Embryonic facial prominence (tissue), 1 donor: ENCODE data around the gene IL17RB.

Source experiments
- DNase-seq: peaks from one replicate; pipeline ENCODE4 v3.0.0-alpha.2; 2016; ENCODE audit errors: extremely low spot score

The IL17RB gene

DNA sequence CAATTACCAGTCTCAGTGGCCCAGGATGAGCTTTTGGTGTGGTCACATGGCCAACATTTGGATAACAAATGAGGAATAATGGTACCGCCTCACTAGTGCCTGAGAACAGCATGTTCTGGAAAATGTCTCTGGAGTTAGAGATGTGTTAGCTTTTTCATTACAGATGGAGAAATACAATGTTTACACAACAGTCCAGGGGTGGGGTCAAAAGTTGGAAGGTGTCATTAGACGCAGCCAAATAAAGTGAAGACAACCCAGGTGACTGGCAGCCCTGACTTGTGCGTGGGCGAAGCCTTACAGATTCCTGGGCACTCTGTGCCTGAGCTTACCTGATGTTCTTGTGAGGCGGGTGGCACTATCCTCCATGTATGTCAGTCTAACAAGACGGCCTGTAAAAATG lies 12.8 kb downstream of the IL17RB start:
- DNase-seq = no peak

DNA sequence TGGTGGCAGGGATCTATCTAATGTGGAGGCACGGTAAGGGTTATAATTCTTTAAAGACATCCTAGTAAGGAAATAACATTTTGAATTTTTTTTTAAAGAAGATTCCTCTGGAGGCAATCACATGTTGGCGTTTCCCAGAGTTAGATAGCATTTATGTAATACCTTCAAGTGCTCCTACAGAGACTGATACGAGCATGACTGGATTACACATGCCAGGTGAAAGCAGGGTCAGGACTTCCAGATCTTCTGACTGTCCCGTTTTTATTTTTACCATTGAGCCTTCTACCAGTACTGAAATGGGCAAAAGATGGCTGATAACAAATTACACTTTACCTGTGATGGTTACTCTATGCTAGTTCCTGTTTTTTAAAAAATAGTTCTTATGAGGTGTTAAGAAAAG lies 13.8 kb downstream of the IL17RB start:
- DNase-seq = no peak

DNA sequence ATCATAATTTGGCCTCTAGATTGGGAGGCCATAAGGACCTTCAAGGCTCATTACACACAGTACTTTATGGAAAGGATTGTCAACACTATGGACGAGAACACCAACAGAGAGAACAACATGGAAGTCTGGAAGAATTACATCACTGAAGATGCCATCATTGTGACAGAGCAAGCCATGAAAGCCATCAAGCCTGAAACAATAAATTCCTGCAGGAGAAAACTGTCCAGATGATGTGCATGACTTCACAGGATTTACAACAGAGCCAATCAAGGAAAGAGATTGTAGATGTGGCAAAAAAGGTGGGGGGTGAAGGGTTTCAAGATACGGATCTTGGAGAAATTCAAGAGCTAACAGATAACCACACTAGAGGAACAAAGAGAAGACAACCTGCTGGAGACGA lies 15.9 kb downstream of the IL17RB start:
- DNase-seq = no peak

DNA sequence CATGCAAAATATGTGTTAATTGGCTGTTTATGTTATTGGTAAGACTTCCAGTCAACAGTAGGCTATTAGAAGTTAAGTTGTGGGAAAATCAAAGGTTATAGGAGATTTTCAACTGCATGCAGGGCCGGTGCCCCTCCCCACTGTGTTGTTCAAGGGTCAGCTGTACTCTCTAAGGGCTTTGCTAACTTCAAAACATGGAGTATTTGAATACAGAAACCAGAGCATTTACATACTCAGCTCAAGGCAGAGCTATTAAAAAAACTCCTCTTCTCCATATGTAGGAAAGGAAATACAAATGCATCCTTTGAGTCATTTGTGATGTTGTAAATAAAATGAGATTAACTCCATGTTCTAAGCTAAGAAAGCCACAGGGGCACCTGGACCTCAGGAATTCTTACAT lies 16.8 kb downstream of the IL17RB start:
- no peak for DNase-seq

DNA sequence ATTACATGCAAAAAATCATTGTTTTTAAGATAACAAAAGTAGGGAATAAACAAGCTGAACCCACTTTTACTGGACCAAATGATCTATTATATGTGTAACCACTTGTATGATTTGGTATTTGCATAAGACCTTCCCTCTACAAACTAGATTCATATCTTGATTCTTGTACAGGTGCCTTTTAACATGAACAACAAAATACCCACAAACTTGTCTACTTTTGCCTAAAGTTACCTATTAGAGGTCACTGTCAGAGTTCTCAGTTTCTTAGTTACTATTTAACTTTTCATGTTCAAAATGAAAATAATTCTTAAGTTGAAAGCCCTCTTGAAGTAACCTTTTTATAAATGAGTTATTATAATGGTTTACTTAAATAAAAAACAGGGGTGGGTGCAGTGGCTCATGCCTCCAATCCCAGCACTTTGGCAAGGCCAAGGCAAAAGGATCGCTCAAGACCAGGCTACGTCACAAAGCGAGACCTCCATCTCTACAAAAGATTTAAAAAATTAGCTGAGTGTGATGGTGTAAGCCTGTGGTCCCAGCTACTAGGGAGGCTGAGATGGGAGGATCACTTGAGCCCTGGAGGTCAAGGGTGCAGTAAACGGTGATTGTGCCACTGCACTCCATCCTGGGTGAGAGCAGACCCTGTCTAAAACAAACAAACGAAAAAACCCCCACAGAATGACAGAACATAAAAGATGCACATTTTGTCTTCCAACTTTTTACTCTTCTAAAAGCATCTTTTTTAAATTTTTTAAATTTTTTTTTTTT lies 19.5 kb downstream of the IL17RB start:
- DNase-seq = no peak

DNA sequence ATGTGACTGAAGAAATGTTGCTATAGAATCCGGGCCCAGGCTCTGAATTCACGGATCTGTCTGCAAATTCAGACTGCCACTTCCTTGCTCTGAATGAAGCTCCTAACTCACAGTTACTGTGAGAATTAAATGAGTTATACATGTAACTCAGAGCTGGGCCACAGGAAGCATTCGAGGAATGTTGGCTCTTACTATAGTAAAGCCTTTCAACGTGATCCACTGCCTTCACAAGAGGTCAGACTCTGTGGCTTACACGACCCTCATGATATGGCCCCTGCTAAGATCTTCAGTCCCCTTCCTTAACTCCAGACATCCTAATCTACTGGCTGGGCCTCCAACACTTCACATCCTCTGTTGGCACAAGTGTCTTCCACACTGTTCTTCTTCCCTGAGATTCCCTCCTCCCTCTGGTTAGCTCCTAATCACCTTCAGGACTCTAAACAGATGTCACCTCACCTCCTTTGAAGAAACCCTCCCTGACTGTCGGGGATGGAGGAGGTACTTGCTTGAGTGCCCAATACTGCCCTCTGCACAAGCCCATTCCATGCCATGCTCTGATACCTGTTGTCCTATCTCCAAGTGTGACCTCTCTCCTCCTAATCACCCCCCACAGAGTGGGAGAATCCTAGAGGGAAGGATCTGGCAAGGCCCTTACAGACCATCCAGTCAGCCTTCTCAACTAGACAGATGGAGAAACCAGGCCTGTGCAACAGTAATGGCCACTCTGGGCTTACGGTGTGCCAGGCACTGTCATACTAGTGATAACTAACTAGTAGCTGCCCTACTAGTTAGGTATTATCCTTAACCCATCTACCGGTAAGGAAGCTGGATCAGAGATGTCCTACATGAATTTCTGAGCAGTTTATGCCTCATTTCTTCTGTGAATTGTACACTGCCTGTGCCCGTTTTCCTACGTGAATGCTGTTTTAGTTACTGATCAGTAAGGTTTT lies 34.3 kb downstream of the IL17RB start:
- DNase-seq = no peak

DNA sequence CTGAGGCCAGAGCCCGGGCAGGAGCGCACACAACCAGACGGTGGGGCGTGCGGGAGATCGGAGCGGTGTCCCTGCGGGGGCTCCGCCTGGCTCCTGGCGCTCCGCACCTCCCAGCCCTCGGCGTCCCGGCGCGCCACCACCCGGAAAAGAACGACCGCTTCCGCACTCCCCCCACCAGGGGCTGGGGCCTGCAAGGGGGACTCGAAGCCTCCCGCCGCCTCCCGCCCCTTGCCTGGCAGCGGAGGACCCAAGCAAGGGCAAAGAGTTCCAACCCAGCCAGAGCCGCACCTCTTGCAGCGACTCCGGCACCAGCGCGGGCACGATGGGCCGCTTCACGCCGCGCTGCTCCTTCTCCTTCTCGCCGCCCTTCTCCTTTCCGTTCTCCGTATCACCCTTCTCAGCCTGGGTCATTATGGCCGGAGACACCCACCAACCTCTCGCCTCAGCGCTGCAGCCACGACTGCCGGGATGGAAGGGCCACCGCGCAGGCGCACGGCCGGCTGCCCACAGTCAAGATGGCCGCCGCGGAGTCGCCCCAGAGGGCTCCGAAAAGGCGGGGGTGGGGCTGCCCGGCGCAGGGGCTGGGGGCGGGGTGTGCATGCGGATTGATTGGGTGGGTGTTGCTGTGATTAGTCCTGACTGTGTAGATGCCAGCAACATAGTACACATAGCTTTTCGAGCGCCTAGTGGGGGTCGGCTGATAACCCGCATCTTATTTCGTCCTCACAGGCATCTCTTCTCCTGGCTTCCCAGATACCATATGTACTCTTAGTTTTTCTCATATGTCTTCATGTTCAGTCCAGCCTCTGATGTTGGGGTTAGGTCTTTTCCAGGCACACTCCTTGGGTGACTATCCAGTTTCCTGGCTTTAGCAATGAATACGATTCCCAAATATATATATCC lies 35.6 kb downstream of the IL17RB start, which contains the start of gene ACTR8:
ACTR8 (minus strand) TSS at position 462 of the 903 bp plus-strand sequence; CDS start at position 411, 51 bp downstream.
- DNase-seq = peak; percentile 84

DNA sequence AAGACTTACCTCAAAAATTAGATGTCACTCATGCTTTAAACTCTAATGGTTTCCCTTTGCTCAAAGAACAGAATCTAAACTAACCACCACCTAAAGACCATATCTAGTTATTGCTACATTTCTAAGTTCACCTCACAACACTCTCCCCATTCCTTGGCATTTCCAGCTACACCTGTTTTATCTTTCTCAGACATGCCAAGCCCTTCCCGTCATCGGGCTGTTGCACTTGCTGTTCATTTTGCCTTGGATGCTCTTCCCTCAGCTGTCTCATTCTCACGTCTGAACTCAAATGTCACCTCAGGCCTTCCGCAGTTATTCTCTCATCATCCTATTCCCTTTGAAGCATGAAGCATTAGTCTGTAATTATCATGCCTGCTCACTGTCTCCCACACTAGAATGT lies 36.6 kb downstream of the IL17RB start:
- no peak for DNase-seq

DNA sequence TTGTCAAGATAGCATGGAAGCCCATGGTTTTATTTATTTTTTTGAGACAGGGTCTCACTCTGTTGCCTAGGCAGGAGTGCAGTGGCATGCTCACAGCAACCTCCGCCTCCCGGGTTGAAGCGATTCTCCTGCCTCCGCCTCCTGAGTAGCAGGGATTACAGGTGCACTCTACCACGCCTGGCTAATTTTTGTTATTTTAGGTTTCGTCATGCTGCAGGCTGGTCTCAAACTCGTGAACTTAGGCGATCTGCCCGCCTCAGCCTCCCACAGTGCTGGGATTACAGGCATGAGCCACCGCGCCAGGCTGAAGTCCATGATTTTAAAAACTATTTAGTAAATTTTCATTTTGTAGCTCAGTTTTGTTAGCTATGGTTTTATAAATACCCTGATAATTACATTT lies 38.3 kb downstream of the IL17RB start:
- no peak for DNase-seq

DNA sequence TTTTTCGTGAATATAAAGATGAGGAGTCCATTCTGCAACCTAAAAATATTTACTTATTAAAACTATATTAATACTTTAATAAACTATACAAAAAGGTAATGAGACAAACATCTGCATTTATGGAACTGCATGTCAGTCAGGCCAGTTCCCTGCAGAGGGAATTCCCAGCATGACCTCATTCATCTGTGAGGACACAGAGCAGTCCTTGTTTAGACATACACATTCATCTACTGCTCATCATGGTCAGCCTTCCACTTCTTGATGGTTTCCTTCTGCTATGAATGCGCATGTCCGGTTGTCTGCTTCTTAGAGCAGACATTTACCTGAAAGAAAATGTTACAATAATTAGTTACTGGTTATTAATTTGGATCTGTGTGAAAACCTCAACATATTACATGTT lies 38.9 kb downstream of the IL17RB start:
- no peak for DNase-seq

DNA sequence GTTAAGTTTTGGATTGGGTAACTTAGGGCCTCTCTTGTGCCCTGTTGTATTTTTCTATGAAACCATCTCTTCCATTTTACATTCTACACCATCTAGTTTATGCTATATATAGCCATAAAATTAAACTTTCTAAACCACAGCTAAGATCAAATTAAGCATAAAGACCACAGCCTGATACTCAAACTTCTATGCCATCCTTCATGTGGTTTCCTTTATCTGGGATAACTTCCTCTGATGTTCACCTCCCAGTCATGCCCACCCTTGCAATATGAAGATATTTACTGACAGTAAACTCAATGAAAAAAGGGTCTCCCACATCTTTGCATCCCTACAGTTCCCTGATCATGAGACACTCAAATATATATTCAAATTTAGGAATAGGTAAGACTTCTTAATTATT lies 41.1 kb downstream of the IL17RB start:
- DNase-seq = no peak

DNA sequence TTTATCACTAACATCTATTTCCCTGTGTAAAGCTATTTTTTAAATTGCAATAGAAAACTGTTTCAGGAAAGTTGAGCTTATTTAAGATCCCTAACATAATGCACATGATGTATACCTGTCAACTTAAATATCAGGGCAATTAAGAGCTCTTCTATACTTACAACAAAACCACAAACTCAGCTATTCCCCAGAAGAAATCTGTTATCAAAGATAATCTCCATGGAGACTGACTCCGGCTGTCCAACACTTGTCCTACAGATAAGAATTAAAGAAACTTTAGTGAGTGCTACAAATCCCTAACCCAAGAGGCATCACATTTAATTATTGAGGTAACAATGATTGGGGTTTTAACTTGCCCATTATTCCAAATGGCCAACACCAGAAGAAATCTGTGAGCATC lies 41.9 kb downstream of the IL17RB start:
- no peak for DNase-seq

DNA sequence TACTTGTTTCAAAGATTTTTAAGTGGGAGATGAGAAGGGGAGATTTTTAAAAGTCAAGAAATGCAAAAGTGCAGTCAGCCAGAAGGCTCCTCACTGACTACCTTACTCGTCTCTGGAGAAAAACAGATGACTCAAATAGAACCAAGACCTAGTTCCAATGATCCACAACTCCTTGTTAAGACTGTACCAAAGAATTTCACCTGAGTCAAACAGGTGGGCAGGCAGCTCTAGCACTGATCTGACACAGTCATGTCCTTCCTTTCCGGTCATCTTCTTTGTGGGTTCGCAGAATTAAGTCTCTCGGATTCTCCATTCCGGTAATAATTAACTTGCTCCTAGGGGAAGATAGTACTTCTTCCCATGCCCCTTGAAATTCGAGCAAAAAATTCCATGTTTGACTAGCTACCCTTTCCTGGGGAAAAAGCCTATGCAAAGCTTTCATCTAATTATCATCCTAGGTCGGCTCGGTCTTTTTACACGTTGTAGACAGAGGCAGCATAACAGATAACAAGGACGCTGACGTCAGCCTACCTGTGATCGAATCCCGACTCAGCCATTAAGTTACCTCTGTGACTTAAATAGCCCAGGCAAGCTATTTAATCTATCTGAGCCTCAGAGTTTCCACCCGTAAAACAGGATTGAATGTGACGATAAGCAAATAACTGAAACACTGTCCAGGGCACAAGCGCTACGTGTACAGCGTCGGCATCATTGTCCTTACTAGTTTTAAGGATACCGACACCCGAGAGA lies 44.5 kb downstream of the IL17RB start:
- no peak for DNase-seq

DNA sequence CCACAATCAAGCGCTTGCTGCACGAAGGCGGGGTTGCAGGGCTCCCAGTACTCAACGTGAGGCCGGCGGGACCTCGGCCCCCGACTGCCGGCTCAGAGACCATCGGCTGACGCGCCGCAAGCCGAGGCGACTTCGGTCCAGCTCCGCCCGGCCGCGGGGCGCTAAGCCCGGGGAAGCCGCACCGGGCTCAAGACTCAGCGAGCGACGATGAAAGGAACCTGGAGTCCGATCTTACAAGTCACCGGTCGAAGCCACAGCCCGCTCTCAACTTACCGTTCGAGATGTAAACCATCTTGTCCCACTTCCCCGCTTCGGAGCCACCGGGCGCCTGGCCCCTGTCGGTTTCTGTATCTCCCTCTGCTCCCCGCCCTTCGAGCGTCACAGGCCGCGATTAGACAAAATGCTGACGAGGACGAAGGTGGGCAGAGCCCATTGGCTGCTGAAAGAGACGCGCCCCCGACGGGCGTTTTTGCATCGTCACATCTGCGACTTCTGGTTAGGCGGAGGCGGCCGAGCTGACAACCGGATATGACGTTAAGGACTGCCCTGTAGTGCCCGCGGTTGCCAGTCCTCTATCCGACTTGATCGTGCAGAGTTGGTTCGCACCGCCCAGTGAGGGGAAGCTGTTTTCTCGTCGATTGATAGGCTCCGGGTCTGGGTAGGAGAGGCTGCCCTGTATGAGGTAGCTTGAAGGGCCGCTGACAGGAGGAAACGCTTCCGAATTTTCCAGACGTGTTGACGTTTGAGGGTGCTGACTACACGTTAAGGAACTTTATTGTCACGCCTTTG lies 45.3 kb downstream of the IL17RB start, which contains the start of gene SELENOK:
SELENOK (minus strand) TSS at position 363 of the 789 bp plus-strand sequence.
- peak; percentile 100 for DNase-seq

DNA sequence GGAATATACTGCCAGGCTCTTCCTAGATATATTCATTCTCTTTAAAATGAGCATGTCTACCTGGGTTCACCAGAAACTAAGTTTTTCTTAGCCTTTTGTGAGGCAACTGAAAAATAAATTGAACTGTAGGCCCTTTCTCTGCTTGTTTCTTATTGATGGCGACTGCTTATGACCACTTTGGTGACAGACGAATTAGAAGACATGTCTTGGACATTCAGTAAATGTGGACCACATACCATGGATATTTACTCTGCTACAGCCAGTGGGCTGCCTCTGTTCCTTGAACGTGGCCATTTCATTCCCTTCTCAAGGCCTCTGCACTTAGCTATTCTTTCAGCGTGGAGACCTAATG lies 45.9 kb downstream of the IL17RB start:
- DNase-seq = no peak

DNA sequence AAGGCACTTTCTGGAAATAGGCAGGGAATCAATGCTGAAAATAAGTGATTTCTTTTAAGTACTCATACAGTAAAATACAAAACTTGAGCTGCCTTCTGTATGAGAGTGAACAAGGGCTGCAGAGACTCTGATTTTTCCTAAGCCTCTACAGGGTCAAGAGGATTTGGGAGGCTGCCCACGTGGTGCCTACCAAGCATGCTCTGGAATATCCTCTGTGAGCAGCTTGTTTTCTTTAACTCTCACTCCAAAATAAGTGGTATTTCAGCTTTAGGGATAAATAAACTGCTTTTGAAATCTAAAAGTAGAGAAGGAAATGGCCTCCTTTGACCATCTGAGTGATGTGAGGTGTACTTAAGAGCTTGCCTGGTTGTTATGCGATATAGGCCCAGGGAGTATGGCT lies 53.4 kb downstream of the IL17RB start:
- DNase-seq = no peak

DNA sequence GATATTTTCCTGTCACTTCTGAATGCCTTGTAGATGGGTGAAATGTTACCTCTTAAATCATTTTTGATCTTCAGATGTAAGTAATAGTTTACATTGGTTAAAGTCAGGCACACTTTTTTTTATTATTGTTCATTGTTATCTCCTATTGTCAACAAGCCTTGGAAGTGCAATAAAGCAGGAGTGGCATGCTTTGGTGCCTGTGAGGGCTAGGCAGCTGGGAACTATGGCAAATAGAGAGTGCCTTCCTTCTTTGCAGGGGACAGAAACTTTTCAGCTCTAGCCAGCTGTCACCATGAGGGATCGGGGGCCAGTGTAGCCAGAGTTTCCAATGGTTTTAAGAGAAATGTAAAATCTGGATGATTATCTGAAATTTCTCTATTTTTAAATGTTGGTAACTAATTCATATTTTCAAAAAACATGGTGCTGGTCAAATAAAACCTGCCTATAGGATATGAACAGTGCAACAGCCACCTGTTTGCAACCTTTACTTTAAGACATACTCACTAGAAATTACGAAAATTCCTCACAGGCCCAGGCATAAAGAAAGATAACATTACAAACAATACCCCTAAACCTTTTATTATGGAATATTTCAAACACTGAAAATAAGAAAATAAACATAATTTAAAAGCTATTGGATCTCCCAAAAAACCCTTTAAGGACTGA lies 54.4 kb downstream of the IL17RB start:
- DNase-seq = no peak

DNA sequence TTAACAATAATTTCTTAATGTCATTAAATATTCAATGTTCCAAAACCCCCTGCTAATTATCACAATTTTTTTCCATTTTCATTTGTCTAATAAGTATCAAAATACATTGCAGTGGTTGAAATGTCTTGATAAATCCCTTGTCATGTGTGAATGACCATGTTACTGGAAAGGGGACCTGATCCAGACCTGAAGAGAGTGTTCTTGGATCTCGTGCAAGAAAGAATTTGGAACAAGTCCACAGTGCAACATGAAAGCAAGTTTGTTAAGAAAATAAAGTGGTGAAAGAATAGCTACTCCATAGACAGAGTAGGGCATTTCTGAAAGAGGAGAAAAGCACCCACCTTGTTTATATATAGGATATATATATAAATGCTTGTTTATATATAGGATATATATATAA lies 55.7 kb downstream of the IL17RB start:
- no peak for DNase-seq

DNA sequence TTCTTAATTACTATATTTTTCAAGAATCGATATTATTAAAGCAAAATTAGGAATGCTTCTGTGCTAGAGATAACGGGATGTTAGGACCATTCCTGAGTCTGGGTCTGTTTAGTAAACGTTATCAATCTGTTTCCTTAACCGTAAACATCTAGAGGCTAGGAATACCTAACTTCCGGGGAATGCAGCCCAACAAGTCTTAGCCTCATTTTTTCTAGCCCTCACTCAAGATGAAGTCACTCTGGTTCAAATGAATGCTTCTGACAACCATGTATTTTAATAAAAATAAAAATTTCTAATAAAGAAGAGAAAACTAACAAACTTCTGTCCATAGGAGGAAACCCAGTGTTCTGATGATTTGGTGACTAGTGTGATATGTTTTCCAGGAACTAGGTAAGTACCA lies 56.3 kb downstream of the IL17RB start:
- DNase-seq = no peak

DNA sequence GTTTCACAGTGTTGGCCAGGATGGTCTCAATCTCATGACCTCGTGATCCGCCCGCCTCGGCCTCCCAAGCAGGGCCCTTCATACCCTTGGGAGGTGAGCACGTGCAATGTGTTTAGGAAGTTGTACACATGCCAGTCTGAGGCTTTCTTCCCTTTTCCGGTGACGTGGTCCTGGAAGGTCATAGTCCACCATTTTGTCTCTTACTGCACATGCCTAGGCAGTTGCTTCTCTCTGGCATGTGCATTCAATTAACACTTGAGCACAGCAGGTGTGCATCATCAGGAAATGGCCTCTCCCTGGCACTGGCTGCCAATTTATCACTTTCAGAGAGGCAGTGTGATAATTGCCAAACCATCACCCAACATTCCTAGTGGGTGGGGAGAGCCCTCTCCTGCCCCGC lies 67.0 kb downstream of the IL17RB start:
- no peak for DNase-seq
